B cell (primary cell): ENCODE data around the gene GRIK3. TPM values are rescaled to one million over a fixed set of nuclear protein-coding genes. Genes with fewer than 3 reads are reported as not detected.

Source experiments
- ATAC-seq: fragments of 200-7000 bp; cut with Tn5 transposase; one replicate; pipeline ENCODE4 v1.10.0; 2021; ENCODE audit warnings: low read depth, mild to moderate bottlenecking, moderate number of reproducible peaks, moderate library complexity
- CTCF ChIA-PET: fragments of 350-600 bp; sonication (Branson Sonifier 250); formaldehyde crosslinking; loops from one replicate; lab custom pipeline; 2021; ENCODE audit warnings: antibody characterized with exemption, inconsistent platforms; lab: Charles Lee
- POLR2A ChIA-PET: fragments of 350-600 bp; sonication (Branson Sonifier 250); formaldehyde crosslinking; loops from one replicate; lab custom pipeline; 2021; ENCODE audit warnings: antibody characterized with exemption; lab: Charles Lee
- DNase-seq: peaks from one replicate; pipeline ENCODE4 v3.0.0; 2013
- H2AFZ ChIP-seq: 2 replicates; pipeline ENCODE4 v1.6.1; 2012; ENCODE audit warnings: mild to moderate bottlenecking, low read depth, low read length; ENCODE audit not compliant: insufficient read depth, poor library complexity, severe bottlenecking
- H3K27ac ChIP-seq, 2 donors: 1 replicate in 1 of 2; 2 replicates in 1 of 2; pipeline ENCODE4 v1.5.1; 2012 to 2013; ENCODE audit warnings: low read length in 2 of 2, mild to moderate bottlenecking in 2 of 2, moderate library complexity in 1 of 2
- H3K27me3 ChIP-seq, 4 experiments: fragments of 200-600 bp in 1 of 4; sonication (generic) in 1 of 4; replicated peaks in 1 of 4; 1 replicate in 2 of 4; 2 replicates in 2 of 4; pipeline versions ENCODE4 v1.6.1 to v1.7.0; 2013 to 2016; ENCODE audit warnings: low read length in 3 of 4, mild to moderate bottlenecking in 2 of 4, mixed read lengths in 1 of 4, moderate library complexity in 1 of 4; ENCODE audit not compliant: insufficient read depth in 4 of 4, control insufficient read depth in 3 of 4; ENCODE audit errors: control extremely low read depth in 1 of 4
- H3K36me3 ChIP-seq, 2 experiments: replicated peaks in 1 of 2; 1 replicate in 1 of 2; 2 replicates in 1 of 2; pipeline versions ENCODE4 v1.6.1 to v1.7.1; 2013; ENCODE audit warnings: low read length in 1 of 2; ENCODE audit not compliant: insufficient read depth in 2 of 2, control insufficient read depth in 1 of 2; ENCODE audit errors: control extremely low read depth in 1 of 2, extremely low read depth in 1 of 2
- H3K4me1 ChIP-seq, 2 donors: fragments of 200-600 bp in 1 of 2; sonication (generic) in 1 of 2; 1 replicate in 1 of 2; 2 replicates in 1 of 2; pipeline versions ENCODE4 v1.5.1 to v1.6.1; 2013 to 2017; ENCODE audit warnings: low read length in 2 of 2; ENCODE audit not compliant: control insufficient read depth in 2 of 2, insufficient read depth in 2 of 2
- H3K4me2 ChIP-seq: replicated peaks from 2 replicates; pipeline ENCODE3; 2012; ENCODE audit warnings: mild to moderate bottlenecking, low read depth, low read length; ENCODE audit not compliant: poor library complexity, severe bottlenecking
- H3K4me3 ChIP-seq, 5 experiments: fragments of 200-600 bp in 1 of 5; sonication (generic) in 1 of 5; 1 replicate in 3 of 5; 2 replicates in 2 of 5; pipeline versions ENCODE4 v1.5.1 to v1.7.0; 2011 to 2016; ENCODE audit warnings: low read length in 4 of 5, mild to moderate bottlenecking in 4 of 5, low read depth in 2 of 5, control low read depth in 1 of 5, moderate library complexity in 1 of 5; ENCODE audit not compliant: insufficient read depth in 1 of 5; ENCODE audit errors: control extremely low read depth in 1 of 5, extremely low read depth in 1 of 5
- H3K79me2 ChIP-seq: fragments of 200-600 bp; sonication (generic); one replicate; pipeline ENCODE4 v1.6.0; 2016; ENCODE audit warnings: low read length; ENCODE audit not compliant: control insufficient read depth, insufficient read depth
- H3K9ac ChIP-seq: fragments of 200-600 bp; sonication (generic); 2 replicates; pipeline ENCODE4 v1.6.1; 2017; ENCODE audit warnings: mild to moderate bottlenecking, low read length, moderate library complexity
- H3K9me3 ChIP-seq, 3 donors: one replicate each; pipeline versions ENCODE4 v1.6.1 to v1.7.1; 2013; ENCODE audit warnings: low read length in 2 of 3; ENCODE audit not compliant: control insufficient read depth in 2 of 3, insufficient read depth in 1 of 3; ENCODE audit errors: control extremely low read depth in 1 of 3
- H4K20me1 ChIP-seq: 2 replicates; pipeline ENCODE4 v1.6.0; 2012; ENCODE audit warnings: mild to moderate bottlenecking, low read length; ENCODE audit not compliant: insufficient read depth, control insufficient read depth, poor library complexity, severe bottlenecking
- H3K27ac Mint-ChIP-seq: one replicate; pipeline ENCODE4 v1.8.0; 2021; ENCODE audit warnings: mixed read lengths
- H3K27me3 Mint-ChIP-seq: one replicate; pipeline ENCODE4 v1.8.0; 2021; ENCODE audit warnings: mixed read lengths
- H3K4me1 Mint-ChIP-seq: one replicate; pipeline ENCODE4 v1.8.0; 2021; ENCODE audit warnings: mixed read lengths
- H3K4me3 Mint-ChIP-seq: one replicate; pipeline ENCODE4 v1.8.0; 2021; ENCODE audit warnings: mixed read lengths
- H3K9me3 Mint-ChIP-seq: one replicate; pipeline ENCODE4 v1.8.0; 2022; ENCODE audit warnings: mixed read lengths; ENCODE audit not compliant: insufficient read depth
- EZH2 ChIP-seq: IDR thresholded peaks from 2 replicates; pipeline ENCODE4 v1.6.1; 2012; ENCODE audit warnings: borderline replicate concordance, low read depth, mild to moderate bottlenecking, moderate library complexity, low read length; ENCODE audit not compliant: insufficient read depth, poor library complexity, severe bottlenecking
- WGBS: methylation state at CpG from one replicate; pipeline ENCODE4 v1.1.5; 2013; ENCODE audit warnings: missing lambda C conversion rate; ENCODE audit not compliant: insufficient coverage; 5-methylcytosine and 5-hydroxymethylcytosine counted together
- intact Hi-C: fragments of 100-400 bp; cut with micrococcal nuclease; formaldehyde crosslinking; loops from one replicate; pipeline ENCODE4 v1.10.0; 2022
- polyA plus RNA-seq: library from polyadenylated mRNA; depleted of rRNA; stranded (reverse); fragments of >200 nt; gene quantifications from 2 replicates; pipeline ENCODE4 v1.2.3, GENCODE V29; 2012
- total RNA-seq, 2 donors: library from RNA; stranded (reverse); fragments of 120-200 nt in 1 of 2; gene quantifications; 1 replicate in 1 of 2; 2 replicates in 1 of 2; pipeline versions ENCODE4 v1.2.3 to v1.2.4, GENCODE V29; 2013 to 2022
- TF ChIP-seq, protein P1 (sequence below): fragments of 200-600 bp; IDR thresholded peaks from one replicate; pipeline ENCODE4 v1.8.0; 2022; ENCODE audit warnings: antibody characterized with exemption, mild to moderate bottlenecking

Gene GRIK3
- total and polyA plus RNA-seq, 2 donors (not counting 1 experiment from before 2014, with no cell fraction given) = 0.12 to 1.5 TPM

DNA sequence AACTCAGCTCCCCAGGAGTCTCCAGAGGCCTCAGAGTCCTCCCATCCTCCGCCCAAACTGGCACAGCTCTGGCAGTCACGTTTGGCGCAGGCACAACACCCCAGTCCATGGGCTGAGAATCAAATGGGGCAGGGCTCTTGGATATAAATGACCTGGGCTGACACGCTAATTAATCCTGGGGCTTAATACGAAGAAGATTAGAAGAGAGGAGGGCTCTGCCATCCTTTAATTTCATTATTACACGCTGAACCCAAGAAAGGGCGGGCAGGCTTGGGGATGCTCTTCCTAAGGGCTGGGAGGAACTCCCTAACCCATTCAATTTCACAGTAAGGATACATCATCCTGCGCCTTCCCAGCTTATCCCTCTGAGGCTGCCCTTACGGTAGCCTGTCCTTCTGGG is 2.4 kb downstream of the GRIK3 start:
- H4K20me1 ChIP-seq = no peaks in the 10 kb centered on the region
- DNase-seq = no peak
- peaks cover 0 to 10% (median 0%) of the 10 kb centered on the region in 3 donors for H3K9me3 ChIP-seq
- 48% methylated on average over 5 of the region's 9 CpGs for whole genome bisulfite sequencing
- H3K27ac Mint-ChIP-seq = no peak overlapping the region
- H3K27me3 Mint-ChIP-seq = peaks cover 46% of the 10 kb centered on the region
- H3K9ac ChIP-seq = no peak overlapping the region
- H3K4me2 ChIP-seq = no peak overlapping the region
- no peak for ATAC-seq
- H3K36me3 ChIP-seq = no peaks in the 10 kb centered on the region
- H3K4me1 ChIP-seq = peaks cover 38 to 44% of the 10 kb centered on the region in 2 donors
- TF ChIP-seq, protein P1, sequence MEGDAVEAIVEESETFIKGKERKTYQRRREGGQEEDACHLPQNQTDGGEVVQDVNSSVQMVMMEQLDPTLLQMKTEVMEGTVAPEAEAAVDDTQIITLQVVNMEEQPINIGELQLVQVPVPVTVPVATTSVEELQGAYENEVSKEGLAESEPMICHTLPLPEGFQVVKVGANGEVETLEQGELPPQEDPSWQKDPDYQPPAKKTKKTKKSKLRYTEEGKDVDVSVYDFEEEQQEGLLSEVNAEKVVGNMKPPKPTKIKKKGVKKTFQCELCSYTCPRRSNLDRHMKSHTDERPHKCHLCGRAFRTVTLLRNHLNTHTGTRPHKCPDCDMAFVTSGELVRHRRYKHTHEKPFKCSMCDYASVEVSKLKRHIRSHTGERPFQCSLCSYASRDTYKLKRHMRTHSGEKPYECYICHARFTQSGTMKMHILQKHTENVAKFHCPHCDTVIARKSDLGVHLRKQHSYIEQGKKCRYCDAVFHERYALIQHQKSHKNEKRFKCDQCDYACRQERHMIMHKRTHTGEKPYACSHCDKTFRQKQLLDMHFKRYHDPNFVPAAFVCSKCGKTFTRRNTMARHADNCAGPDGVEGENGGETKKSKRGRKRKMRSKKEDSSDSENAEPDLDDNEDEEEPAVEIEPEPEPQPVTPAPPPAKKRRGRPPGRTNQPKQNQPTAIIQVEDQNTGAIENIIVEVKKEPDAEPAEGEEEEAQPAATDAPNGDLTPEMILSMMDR = no peak
- TF ChIP-seq EZH2 = no peak
- peaks cover 44% of the 10 kb centered on the region for H3K4me1 Mint-ChIP-seq
- H3K79me2 ChIP-seq = no peaks in the 10 kb centered on the region
- no peak overlapping the region for H3K4me3 Mint-ChIP-seq
- POLR2A ChIA-PET = no interaction called here
- H3K27ac ChIP-seq = no peak overlapping the region
- H3K9me3 Mint-ChIP-seq = no peaks in the 10 kb centered on the region
- intact Hi-C loops = no loop called here
- no peak overlapping the region for H3K4me3 ChIP-seq
- H3K27me3 ChIP-seq = peaks cover 0 to 60% (median 32%) of the 10 kb centered on the region in 4 experiments
- H2AFZ ChIP-seq = no peak overlapping the region
- CTCF ChIA-PET = interaction anchor here (1.1 kb wide), 1 partner anchor 15 kb away, joined by 4 read pairs; no protein-coding TSS in a partner anchor

DNA sequence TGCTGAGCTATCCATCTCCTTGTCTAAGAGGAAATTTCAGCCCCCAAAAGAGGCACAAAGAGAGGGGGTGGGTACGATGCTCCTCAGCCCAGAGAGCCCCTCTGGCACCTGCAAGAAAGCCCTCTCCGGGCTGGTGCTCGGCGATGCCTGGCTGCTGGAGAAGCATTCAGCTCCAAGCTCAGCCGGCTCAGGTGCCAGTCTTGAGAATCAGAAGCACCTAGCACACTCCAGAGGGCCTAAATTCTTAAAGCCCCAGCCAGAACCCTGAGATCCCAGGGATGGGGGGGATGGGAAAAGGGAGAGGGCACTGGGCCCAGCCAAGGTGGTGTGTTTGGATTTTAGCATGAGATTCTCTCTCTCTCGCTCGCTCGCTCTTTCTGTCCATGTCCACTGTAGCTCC is 2.9 kb downstream of the GRIK3 start:
- H3K9me3 Mint-ChIP-seq = no peaks in the 10 kb centered on the region
- Histone ChIP-seq H3K9ac (no peak overlapping the region), H3K27me3 (peaks cover 0 to 56% (median 32%) of the 10 kb centered on the region in 4 experiments), H2AFZ (no peak overlapping the region), H3K27ac (no peak overlapping the region), H3K79me2 (no peaks in the 10 kb centered on the region), H3K9me3 (peaks cover 0 to 10% (median 0%) of the 10 kb centered on the region in 3 donors), H3K36me3 (no peaks in the 10 kb centered on the region), H4K20me1 (no peaks in the 10 kb centered on the region), H3K4me2 (no peak overlapping the region), H3K4me1 (peaks cover 34 to 39% of the 10 kb centered on the region in 2 donors), H3K4me3 (no peak overlapping the region)
- DNase-seq = no peak
- CTCF ChIA-PET = interaction anchor here (1.1 kb wide), 1 partner anchor 14 kb away, joined by 4 read pairs; no protein-coding TSS in a partner anchor
- no peak for ATAC-seq
- peaks cover 49% of the 10 kb centered on the region for H3K27me3 Mint-ChIP-seq
- H3K4me3 Mint-ChIP-seq = no peak overlapping the region
- POLR2A ChIA-PET = no interaction called here
- intact Hi-C loops = no loop called here
- 51% methylated on average over 7 of the region's 8 CpGs for WGBS
- no peak for TF ChIP-seq EZH2
- TF ChIP-seq, protein P1 = no peak
- H3K4me1 Mint-ChIP-seq = peaks cover 41% of the 10 kb centered on the region
- no peak overlapping the region for H3K27ac Mint-ChIP-seq
